Measurements from ENCODE around the gene ACTR2.
A peak's percentile ranks its signal among the peaks of the same experiment; 100 is the strongest.
"Not testable (repeated sequence)": the region's sequence is repeated elsewhere in the genome, so short reads cannot be mapped to it uniquely, and the experiment has no call there.

Gene ACTR2

DNA sequence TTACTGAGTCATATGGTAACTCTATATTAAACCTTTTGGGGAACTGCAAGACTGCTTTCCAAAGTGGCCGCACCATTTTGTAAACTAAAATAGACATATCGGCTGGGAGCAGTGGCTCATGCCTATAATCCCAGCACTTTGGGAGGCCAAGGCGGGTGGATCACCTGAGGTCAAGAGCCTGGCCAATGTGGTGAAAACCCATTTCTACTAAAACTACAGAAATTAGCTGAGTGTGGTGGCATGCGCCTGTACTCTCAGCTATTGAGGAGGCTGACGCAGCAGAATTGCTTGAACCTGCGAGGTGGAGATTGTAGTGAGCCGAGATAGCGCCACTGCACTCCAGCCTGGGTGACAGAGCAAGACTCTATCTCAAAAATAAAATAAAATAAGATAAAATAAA is 6.4 kb upstream of the ACTR2 start:
- DNase-seq: not testable (repeated sequence)
- intact Hi-C loops (cut with DNase I): loop anchor here (10.0 kb wide), 1 partner anchor 166 kb away; the partner anchor contains the start of gene CEP68

DNA sequence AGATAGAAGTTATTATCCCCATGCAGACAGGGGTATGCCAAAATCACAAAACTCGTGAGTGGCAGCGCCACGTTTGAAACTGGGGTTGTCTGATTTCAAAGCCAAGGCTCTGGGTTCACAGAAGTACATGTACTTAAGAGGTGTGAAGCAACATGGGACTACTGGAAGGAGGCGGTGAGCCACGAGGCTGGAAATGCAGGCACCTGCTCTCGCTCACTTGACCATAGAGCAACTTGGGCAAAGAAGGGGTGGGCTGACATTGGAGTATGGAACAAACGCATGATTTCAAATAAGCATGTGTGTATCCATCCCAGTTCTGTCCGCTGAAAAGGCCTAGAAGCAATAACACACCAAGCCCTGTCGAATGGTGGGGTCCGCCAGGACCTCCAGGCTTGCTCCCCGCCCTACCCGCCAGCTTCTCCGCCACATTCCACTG is 593 bp upstream of the ACTR2 start:
- intact Hi-C loops (cut with DNase I): loop anchor here (5.0 to 10.0 kb wide), 2 partner anchors 95 to 172 kb away; partner anchors contain the start of genes CEP68 and RAB1A
- DNase-seq: peak in 18 of 42 donors; percentile 11 to 48 (median 24)

DNA sequence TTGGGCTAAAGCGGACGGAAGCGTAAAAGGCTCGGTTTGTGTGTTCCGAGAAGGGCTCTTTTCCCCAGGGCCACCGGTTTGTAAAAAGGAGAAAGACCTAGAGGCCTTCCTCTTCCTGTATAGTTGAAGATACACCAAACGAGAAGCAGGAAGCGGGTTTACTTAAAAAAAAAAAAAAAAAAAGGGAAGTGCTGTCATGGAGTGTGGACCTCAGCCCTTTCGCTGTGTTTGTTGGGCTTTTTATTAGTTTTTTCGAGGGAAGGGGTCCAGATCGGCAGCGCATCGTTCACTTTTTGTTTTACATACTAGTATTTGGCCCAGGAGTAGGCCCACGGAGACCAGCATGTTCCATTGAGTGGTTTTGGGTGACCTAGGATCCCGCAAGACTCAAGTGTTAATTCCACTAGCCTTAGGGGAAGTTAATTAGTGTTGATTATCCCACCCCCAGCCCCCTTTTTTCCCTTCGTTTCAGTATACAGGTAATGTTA is 676 bp downstream of the ACTR2 start:
- intact Hi-C loops (cut with DNase I): loop anchor here (5.0 to 10.0 kb wide), 2 partner anchors 96 to 174 kb away; partner anchors contain the start of genes CEP68 and RAB1A
- DNase-seq: peak in 2 of 42 donors; percentile 29 to 48

DNA sequence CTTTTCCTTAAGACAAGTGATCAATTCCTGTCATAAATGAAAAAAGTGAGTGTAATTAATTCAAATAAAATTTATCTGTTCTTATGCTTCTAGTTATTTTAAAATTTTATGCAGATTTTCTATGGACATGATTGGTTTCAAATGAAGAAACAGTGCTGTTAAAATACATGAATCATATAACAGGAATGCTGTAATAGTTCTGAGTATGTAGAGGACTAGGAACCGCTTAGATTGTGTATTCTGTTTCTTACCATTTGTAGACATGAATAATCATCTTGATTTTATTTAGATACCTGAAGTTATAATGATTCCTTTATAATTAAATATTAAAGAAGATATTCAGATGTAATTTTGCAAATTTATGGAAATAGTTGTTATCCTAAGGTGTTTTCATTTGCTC is 3.5 kb downstream of the ACTR2 start:
- intact Hi-C loops (cut with DNase I): no loop called here
- no peak for DNase-seq

DNA sequence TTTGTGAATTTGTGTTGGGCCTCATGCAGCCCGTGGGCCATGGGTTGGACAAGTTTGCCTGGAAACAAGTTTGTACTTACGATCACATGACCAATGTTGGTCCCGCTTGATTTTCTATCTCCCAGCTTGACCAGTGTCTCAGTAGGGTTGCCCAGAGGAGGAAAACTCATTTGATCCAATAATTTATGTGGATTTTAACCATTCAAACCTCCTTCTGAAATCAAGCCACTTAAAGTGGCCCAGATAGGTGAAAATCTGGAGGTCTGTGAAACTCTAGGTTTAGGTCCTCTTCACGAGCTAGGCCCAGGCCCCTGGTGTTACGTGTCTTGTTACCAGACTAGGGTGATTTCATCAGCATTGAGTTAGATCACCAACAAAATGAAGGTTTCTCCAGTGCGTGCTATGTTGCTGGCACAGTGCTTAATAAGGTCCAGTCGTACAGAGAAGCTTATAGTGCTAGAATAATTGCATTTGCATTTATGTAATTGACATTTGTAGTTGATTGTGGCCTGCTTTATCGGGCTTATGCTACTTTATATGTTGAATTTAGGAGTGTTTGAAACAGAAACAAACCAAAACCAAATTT is 4.4 kb downstream of the ACTR2 start:
- DNase-seq: no peak

DNA sequence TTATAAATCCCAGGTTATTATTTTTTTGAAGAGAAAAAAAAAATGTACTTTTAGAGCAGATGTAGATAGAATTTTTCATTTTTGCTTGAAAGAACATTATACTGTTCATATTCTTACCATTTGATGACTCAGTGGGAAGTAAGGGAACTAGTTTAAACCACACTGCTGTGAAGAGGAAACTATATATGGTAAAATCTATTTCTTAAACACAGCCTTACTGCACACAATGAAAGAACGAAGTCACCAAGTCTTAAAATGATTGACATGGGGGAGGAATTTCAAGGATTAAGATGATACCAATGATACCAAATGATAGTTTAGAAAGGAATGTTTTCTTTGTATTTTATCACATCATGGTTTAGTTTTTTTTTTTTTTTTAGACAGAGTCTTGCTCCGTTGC is 5.0 kb downstream of the ACTR2 start:
- DNase-seq: no peak
- intact Hi-C loops (cut with DNase I): no loop called here

More for the DNA sequence above, 4.4 kb downstream of the ACTR2 start:
- intact Hi-C loops (cut with DNase I): no loop called here

DNA sequence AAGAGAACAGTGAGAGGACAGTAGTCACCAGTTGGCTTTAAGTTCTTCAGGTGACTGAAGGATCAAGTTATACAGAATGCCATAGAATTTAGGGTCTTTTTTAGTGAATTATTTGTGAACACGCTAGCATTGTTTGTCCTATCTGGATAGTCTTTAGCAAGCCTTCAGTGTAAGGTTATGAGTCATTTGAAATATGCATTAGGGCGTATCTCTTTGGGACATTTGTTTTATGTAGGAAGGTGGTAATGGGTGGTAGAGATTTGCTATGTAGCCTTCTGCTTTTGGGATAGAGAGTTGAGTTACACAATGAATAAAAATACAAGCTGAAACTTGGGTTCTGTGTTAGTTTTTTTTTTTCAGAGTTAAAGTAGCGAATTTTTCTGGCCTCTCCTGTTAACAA is 13.0 kb downstream of the ACTR2 start:
- DNase-seq: no peak
- intact Hi-C loops (cut with DNase I): no loop called here

DNA sequence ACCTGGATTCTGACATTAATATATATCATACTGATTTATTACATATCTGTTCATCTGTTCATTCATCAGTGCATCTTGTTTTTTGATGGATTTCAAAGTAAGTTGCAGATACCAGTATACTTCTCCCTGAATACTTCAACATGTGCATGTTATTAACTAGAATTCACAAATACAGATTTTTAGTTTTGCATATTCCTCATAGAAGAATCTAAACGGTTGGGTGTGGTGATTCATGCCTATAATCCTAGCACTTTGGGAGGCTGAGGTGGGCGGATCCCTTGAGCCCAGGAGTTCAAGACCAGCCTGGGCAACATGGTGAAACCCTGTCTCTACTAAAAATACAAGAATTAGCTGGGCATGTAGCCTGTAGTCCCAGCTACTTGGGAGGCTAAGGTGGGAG is 16.8 kb downstream of the ACTR2 start:
- intact Hi-C loops (cut with DNase I); DNase-seq: not testable (repeated sequence)

DNA sequence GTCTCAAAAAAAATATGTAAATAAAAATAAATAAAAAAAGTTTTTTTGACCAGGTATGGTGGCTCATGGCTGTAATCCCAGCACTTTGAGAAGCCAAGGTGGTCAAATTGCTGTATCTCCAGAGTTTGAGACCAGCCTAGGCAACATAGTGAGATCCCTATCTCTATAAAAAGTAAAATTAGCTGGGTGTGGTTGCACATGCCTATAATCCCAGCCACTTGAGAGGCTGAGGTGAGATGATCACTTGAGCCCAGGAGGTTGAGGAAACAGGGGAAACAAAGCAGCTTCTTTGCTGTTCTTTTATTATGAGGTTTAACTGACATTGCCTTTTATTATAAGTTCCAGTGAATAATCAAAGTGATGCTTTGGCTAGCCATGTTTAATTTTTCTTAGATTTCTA is 25.0 kb downstream of the ACTR2 start:
- DNase-seq: no peak
- intact Hi-C loops (cut with DNase I): no loop called here

DNA sequence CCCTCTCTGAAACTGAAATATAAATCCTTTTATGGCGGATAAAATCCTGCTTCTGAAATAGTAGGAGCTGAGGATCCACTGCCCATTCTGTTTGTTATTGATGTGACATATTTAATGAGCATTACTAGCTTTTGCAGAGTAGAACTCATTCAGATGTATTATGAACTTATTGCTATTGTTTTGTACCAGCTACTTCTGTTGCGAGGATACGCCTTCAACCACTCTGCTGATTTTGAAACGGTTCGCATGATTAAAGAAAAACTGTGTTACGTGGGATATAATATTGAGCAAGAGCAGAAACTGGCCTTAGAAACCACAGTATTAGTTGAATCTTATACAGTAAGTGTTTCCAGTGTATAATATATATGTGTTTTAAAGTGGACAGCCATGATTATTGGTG is 27.7 kb downstream of the ACTR2 start:
- intact Hi-C loops (cut with DNase I): no loop called here
- no peak for DNase-seq

DNA sequence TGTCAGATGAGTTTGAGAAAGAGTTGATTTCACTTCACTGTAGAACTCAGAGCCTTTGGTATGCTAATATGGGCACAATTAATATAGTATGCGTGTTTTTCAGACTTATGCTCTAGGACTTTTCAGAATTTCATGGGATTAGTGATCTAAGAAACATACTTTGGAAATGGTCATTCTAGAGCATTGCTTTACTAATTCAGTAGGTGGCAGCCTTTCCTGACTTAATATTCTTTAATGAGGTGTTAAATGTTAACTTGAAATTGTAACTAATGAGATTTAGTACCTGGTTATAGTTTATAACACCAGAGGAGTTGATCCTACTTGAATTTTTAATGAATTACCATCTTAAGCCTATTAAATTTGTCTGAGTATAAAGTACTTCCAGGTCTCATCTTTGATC is 28.4 kb downstream of the ACTR2 start:
- DNase-seq: no peak
- intact Hi-C loops (cut with DNase I): no loop called here

DNA sequence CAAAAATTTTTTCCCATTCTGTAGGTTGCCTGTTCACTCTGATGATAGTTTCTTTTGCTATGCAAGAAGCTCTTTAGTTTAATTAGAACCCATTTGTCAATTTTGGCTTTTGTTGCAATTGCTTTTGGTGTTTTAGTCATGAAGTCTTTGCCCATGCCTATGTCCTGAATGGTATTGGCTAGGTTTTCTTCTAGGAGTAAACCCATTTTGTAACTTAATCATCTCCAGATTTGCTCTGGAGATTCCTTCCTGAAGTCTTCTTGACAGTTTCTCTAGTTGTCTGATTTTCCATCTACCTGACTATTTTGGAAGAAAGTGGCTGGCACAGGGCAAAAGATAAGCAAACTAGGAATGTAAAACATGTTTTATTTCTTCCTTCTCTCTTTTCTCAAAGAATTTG is 30.2 kb downstream of the ACTR2 start:
- intact Hi-C loops (cut with DNase I); DNase-seq: not testable (repeated sequence)

DNA sequence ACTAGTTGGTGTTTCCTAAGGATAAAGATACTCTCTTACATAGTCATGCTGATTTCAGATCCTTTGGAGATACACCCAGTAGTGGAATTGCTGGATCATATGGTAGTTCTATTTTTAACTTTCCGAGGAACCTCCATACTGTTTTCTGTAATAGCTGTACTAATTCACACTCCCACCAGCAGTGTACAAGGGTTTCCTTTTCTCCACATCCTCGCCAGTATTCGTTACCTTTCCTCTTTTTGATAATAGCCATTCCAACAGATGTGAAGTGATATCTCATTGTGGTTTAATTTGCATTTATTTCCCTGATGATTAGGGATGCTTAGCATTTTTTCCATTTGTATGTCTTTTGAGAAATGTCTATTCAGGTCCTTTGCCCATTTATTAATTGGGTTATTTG is 34.0 kb downstream of the ACTR2 start:
- intact Hi-C loops (cut with DNase I): loop anchor here (10.0 kb wide), 1 partner anchor 173 kb away; the partner anchor contains the start of gene SPRED2
- DNase-seq: no peak

DNA sequence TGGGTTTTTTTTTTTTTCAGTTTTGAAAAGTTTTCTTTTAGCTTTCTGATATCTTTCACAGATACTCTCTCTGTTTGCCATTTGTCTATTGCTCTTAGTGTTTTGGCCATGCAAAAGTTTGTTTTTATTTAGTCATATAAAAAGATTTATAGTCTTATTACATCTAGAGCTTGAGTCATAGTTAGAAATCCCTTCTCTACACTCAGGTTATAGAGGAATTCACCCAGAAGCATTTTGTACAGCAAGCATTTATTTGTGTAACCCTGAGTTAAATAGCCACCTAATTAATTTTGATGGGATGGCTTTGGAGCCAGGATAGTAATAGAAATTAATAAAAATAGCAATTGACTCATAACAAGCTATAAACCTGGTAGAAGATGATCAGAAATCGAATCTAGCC is 35.6 kb downstream of the ACTR2 start:
- intact Hi-C loops (cut with DNase I): loop anchor here (10.0 kb wide), 1 partner anchor 172 kb away; the partner anchor contains the start of gene SPRED2
- no peak for DNase-seq

DNA sequence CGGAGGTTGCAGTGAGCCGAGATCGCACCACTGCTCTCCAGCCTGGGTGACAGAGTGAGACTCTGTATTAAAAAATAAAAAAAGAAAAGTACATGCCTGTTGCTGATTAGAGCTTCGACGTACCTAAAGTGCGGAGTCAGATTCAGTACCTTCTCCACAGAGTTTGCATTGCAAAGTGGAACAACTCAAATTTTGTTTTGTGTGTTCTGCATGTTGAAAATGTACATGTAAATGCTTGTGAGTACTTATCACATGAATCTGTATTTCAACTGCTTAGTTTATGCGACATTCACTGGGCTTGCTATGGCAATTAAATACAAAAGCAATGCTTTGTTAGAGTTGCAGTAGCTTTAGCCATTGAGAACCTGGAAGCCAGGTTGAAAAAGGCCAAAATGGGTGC is 36.4 kb downstream of the ACTR2 start:
- intact Hi-C loops (cut with DNase I): loop anchor here (10.0 kb wide), 1 partner anchor 171 kb away; the partner anchor contains the start of gene SPRED2
- no peak for DNase-seq

DNA sequence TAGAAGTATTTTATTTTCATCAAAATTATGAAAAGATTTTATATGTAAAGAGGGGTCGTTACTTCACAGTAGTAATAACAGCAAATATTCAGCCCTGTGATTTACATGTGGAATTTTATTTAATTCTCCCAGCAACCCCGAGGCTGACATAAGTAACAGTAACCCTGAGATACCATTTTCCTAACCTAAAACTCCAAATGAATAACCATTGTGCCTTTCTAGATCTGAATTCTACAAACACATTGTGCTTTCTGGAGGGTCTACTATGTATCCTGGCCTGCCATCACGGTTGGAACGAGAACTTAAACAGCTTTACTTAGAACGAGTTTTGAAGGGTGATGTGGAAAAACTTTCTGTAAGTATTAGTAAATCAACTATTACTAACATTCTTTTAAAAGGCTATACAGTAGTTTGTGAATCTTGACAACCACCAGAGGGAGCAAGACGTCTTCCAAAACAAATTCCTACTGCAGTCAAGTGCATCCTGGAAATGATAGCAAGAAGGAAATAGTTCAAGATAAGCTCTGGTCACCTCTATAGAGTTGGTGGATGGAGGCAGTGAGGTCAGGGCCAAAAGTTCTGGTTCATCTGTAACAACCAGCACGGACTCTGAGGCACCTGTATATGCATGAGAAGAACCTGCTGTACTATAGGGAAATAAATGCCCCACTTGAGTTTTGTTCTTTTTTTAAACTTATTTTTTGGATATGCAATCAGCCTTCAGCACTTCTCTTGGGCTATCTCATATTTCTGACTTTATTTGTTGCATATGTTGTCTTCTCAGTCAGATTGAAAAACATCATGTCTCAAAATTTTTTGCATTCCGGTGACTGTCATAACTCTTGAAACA is 37.4 kb downstream of the ACTR2 start:
- intact Hi-C loops (cut with DNase I): loop anchor here (5.0 to 10.0 kb wide), 2 partner anchors 170 to 292 kb away; partner anchors contain the start of gene SPRED2
- DNase-seq: peak in 24 of 42 donors; percentile 18 to 79 (median 50)

DNA sequence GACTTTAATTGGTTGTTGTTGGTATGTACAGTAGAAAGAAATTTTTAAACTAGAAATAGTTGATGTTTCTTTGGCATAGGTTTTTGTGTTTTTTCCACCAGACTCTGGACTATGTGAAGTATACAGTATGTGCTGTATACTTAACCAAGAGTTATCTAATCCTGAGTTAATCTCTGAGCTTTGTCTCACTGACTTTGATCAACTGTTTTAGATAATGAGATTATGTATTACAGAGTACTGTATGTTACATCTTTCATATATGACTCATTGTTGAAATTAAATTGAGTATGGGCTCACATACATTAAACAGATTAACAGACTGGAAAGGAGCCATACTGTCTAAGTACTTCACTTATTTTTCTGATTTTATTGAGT is 38.0 kb downstream of the ACTR2 start:
- intact Hi-C loops (cut with DNase I): loop anchor here (5.0 to 10.0 kb wide), 2 partner anchors 169 to 292 kb away; partner anchors contain the start of gene SPRED2
- no peak for DNase-seq

DNA sequence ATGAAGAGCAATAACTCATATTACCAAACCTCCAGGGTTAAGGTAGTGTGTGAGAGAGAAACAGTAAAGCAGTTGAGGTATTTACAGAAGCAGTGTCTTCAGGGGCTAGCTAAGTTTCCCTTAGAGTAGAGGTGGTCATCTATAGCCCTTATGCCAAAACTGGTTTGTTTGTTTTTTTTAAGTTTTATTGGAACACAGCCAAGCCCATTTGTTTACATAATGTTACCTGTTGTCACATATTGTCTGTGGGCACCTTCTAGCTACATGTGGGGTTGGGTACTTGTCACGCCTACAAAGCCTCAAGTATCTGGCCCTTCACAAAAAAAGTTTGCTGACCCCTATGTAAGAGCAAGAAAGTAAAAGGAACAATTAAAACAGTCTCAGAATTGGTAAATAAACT is 39.4 kb downstream of the ACTR2 start:
- intact Hi-C loops (cut with DNase I): loop anchor here (5.0 to 10.0 kb wide), 2 partner anchors 168 to 290 kb away; partner anchors contain the start of gene SPRED2
- DNase-seq: no peak

DNA sequence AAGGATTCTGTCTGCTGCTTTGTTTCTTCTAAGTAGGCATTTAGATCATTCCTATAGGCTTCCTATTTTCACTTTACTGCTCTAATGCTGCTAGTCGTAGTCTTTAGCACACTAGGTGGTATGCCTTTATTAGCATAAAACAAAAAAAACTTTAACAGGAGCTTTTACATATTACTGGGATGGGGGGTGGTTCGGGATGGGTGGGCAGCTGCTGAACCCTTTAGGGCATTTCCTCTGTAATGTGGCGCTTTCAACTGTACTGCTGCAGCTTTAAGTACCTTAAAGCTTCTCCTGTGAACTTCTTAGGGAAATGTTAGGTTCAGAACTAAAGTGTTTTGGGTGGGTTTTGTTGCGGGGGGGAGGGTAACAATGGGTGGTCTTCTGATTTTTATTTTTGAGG is 41.3 kb downstream of the ACTR2 start:
- intact Hi-C loops (cut with DNase I): loop anchor here (5.0 to 10.0 kb wide), 2 partner anchors 166 to 288 kb away; partner anchors contain the start of gene SPRED2
- no peak for DNase-seq

DNA sequence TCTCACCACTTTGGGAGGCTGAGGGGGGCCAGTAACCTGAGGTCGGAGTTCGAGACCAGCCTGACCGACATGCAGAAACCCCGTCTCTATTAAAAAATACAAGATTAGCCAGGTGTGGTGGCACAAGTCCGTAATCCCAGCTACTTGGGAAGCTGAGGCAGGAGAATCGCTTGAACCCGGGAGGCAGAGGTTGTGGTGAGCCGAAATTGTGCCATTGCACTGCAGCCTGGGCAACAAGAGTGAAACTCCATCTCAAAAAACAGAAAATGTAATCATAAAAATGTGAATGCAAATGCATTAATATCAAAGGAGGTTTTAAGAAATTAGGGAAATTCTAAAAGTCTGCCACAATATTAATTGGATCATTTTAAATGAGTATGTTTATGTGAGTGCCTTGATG is 45.7 kb downstream of the ACTR2 start:
- DNase-seq: no peak
- intact Hi-C loops (cut with DNase I): no loop called here
